IMR-90 (cell line): ENCODE results near the gene SNRNP200. TPM values are rescaled to one million over a fixed set of nuclear protein-coding genes. Genes with fewer than 3 reads are reported as not detected.

Experiments
- ATAC-seq: fragments of 200-7000 bp; cut with Tn5 transposase; 2 replicates; pipeline ENCODE4 v1.9.1; 2020; ENCODE audit warnings: low read depth, mild to moderate bottlenecking, moderate library complexity
- BruUV-seq: library from RNA; stranded (reverse); fragments of 400-500 nt; replicated peaks from 2 replicates; lab custom pipeline; 2021; lab: Mats Ljungman, UMichigan
- CTCF ChIA-PET: fragments of 300-600 bp; formaldehyde crosslinking; extraction: SDS; loops from one replicate; lab custom pipeline; 2021; ENCODE audit warnings: antibody characterized with exemption; lab: Yijun Ruan, JAX
- POLR2A ChIA-PET: fragments of 300-600 bp; sonication (Branson Sonifier 250); formaldehyde crosslinking; loops from one replicate; lab custom pipeline; 2022; ENCODE audit warnings: antibody characterized with exemption; ENCODE audit not compliant: unreplicated experiment; lab: Charles Lee
- DNase-seq: peaks from one replicate; pipeline ENCODE4 v3.0.0; 2013
- H2AFZ ChIP-seq: replicated peaks from 2 replicates; pipeline ENCODE3; 2013; ENCODE audit warnings: low read length, mild to moderate bottlenecking; ENCODE audit not compliant: poor library complexity
- H2AK5ac ChIP-seq: 2 replicates; pipeline ENCODE4 v1.6.1; 2013; ENCODE audit warnings: low read depth, low read length, inconsistent platforms
- H2AK9ac ChIP-seq: replicated peaks from 2 replicates; pipeline ENCODE3; 2013; ENCODE audit warnings: mild to moderate bottlenecking, low read depth, low read length, moderate library complexity; ENCODE audit not compliant: poor library complexity
- H2BK120ac ChIP-seq: 2 replicates; pipeline ENCODE4 v1.6.1; 2013; ENCODE audit warnings: low read depth, low read length, inconsistent platforms
- H2BK15ac ChIP-seq: 3 replicates; pipeline ENCODE4 v1.6.1; 2013; ENCODE audit warnings: low read depth, low read length, inconsistent platforms
- H2BK20ac ChIP-seq: 2 replicates; pipeline ENCODE4 v1.6.1; 2013; ENCODE audit warnings: low read depth, mild to moderate bottlenecking, inconsistent platforms, low read length, moderate library complexity
- H2BK5ac ChIP-seq: 2 replicates; pipeline ENCODE4 v1.6.1; 2013; ENCODE audit warnings: mild to moderate bottlenecking, low read depth, low read length, inconsistent platforms; ENCODE audit not compliant: poor library complexity, severe bottlenecking
- H3K14ac ChIP-seq: replicated peaks from 2 replicates; pipeline ENCODE4 v1.6.1; 2013; ENCODE audit warnings: low read depth, low read length, inconsistent platforms
- H3K18ac ChIP-seq: 2 replicates; pipeline ENCODE4 v1.6.1; 2013; ENCODE audit warnings: low read depth, low read length, control low read depth
- H3K23ac ChIP-seq: 2 replicates; pipeline ENCODE4 v1.6.1; 2013; ENCODE audit warnings: low read depth, low read length, inconsistent platforms
- H3K27ac ChIP-seq: 2 replicates; pipeline ENCODE4 v1.5.1; 2013; ENCODE audit warnings: mild to moderate bottlenecking, control low read depth, low read length; ENCODE audit not compliant: insufficient read depth
- H3K27me3 ChIP-seq: 2 replicates; pipeline ENCODE4 v1.6.1; 2013; ENCODE audit warnings: low read length; ENCODE audit not compliant: control insufficient read depth, insufficient read depth
- H3K36me3 ChIP-seq: 2 replicates; pipeline ENCODE4 v1.6.1; 2013; ENCODE audit warnings: low read length, mixed read lengths; ENCODE audit not compliant: control insufficient read depth, insufficient read depth
- H3K4ac ChIP-seq: 2 replicates; pipeline ENCODE4 v1.6.1; 2013; ENCODE audit warnings: low read depth, low read length, inconsistent platforms
- H3K4me1 ChIP-seq: 2 replicates; pipeline ENCODE4 v1.6.1; 2013; ENCODE audit warnings: low read length, mixed read lengths; ENCODE audit not compliant: control insufficient read depth, insufficient read depth
- H3K4me2 ChIP-seq: 2 replicates; pipeline ENCODE4 v1.6.1; 2013; ENCODE audit warnings: low read depth, mild to moderate bottlenecking, control low read depth, low read length, moderate library complexity
- H3K4me3 ChIP-seq: 2 replicates; pipeline ENCODE4 v1.5.1; 2013; ENCODE audit warnings: low read depth, mild to moderate bottlenecking, control low read depth, low read length, moderate library complexity; ENCODE audit not compliant: insufficient read depth
- H3K56ac ChIP-seq: 2 replicates; pipeline ENCODE4 v1.6.1; 2013; ENCODE audit warnings: low read length, inconsistent platforms; ENCODE audit not compliant: insufficient read depth; ENCODE audit errors: extremely low read depth
- H3K79me1 ChIP-seq, 2 experiments: 2 replicates each; pipeline ENCODE4 v1.6.1; 2013; ENCODE audit warnings: low read length in 2 of 2, inconsistent platforms in 1 of 2, low read depth in 1 of 2
- H3K9ac ChIP-seq: 2 replicates; pipeline ENCODE4 v1.6.1; 2013; ENCODE audit warnings: low read depth, low read length, control low read depth
- H3K9me1 ChIP-seq: 2 replicates; pipeline ENCODE4 v1.6.1; 2013; ENCODE audit warnings: low read length, inconsistent platforms; ENCODE audit not compliant: insufficient read depth
- H3K9me3 ChIP-seq: 2 replicates; pipeline ENCODE4 v1.6.1; 2013; ENCODE audit warnings: low read length; ENCODE audit not compliant: control insufficient read depth, insufficient read depth
- H4K20me1 ChIP-seq: 2 replicates; pipeline ENCODE4 v1.6.1; 2013; ENCODE audit warnings: low read length, inconsistent platforms; ENCODE audit not compliant: insufficient read depth
- H4K5ac ChIP-seq: 2 replicates; pipeline ENCODE4 v1.6.1; 2013; ENCODE audit warnings: mild to moderate bottlenecking, low read depth, low read length, control low read depth
- H4K8ac ChIP-seq, 2 experiments: 2 replicates each; pipeline ENCODE4 v1.6.1; 2013; ENCODE audit warnings: low read depth in 2 of 2, low read length in 2 of 2, control low read depth in 1 of 2, inconsistent platforms in 1 of 2
- H4K91ac ChIP-seq: 2 replicates; pipeline ENCODE4 v1.6.1; 2013; ENCODE audit warnings: low read depth, low read length, inconsistent platforms; ENCODE audit not compliant: insufficient read depth
- FOS ChIP-seq: fragments of 150-350 bp; IDR thresholded peaks from 2 replicates; pipeline ENCODE4 v1.6.1; 2016; ENCODE audit warnings: low read depth, low read length
- MAZ ChIP-seq: IDR thresholded peaks from 2 replicates; pipeline ENCODE4 v1.6.1; 2012; ENCODE audit warnings: low read depth, mild to moderate bottlenecking, low read length, improper control_type of control experiment, moderate library complexity, borderline replicate concordance
- NFE2L2 ChIP-seq: fragments of 150-350 bp; IDR thresholded peaks from 2 replicates; pipeline ENCODE4 v1.6.1; 2016; ENCODE audit warnings: low read depth, mild to moderate bottlenecking, low read length
- RCOR1 ChIP-seq: IDR thresholded peaks from 2 replicates; pipeline ENCODE4 v1.6.1; 2012; ENCODE audit warnings: mild to moderate bottlenecking, low read length, improper control_type of control experiment; ENCODE audit not compliant: insufficient replicate concordance
- SMC3 ChIP-seq: fragments of 150-350 bp; IDR thresholded peaks from 2 replicates; pipeline ENCODE4 v1.6.1; 2016; ENCODE audit warnings: low read depth, mild to moderate bottlenecking, antibody characterized with exemption, low read length, moderate library complexity
- WGBS, 2 experiments: methylation state at CpG; one replicate each; pipeline versions ENCODE4 v1.1.5 to v1.1.7; 2013; ENCODE audit warnings: missing lambda C conversion rate in 2 of 2; ENCODE audit not compliant: insufficient read length in 1 of 2; ENCODE audit errors: extremely low coverage in 2 of 2; 5-methylcytosine and 5-hydroxymethylcytosine counted together
- dilution Hi-C: fragments of 300-500 bp; cut with HindIII; formaldehyde crosslinking; loops from one replicate; pipeline ENCODE4 v1.14.3; 2018; ENCODE audit warnings: low sequenced_read_pairs; ENCODE audit not compliant: unreplicated experiment
- in situ Hi-C: fragments of 300-500 bp; cut with MboI; formaldehyde crosslinking; loops from 3 replicates; pipeline ENCODE4 v1.14.3; 2019; ENCODE audit warnings: low sequenced_read_pairs, inconsistent platforms, mixed read lengths
- intact Hi-C: fragments of 100-400 bp; cut with micrococcal nuclease; formaldehyde crosslinking; loops from 2 replicates; pipeline ENCODE4 v1.10.0; 2022
- polyA plus RNA-seq, 3 experiments: library from polyadenylated mRNA; depleted of rRNA; stranded (reverse); fragments of >200 nt; gene quantifications; 2 replicates each; pipeline ENCODE4 v1.2.3, GENCODE V29; 2012; ENCODE audit warnings: low replicate concordance in 1 of 3
- total RNA-seq: library from RNA; depleted of rRNA; stranded (reverse); fragments of >200 nt; gene quantifications from 2 replicates; pipeline ENCODE4 v1.2.3, GENCODE V29; 2012
- TF ChIP-seq, protein P1 (sequence below): fragments of 150-350 bp; IDR thresholded peaks from 2 replicates; pipeline ENCODE4 v1.6.1; 2016; ENCODE audit warnings: low read depth, mild to moderate bottlenecking, low read length, moderate library complexity, borderline replicate concordance

SNRNP200 gene
- total and polyA plus RNA-seq, 2 of the 4 experiments (the other 2 are of a cell fraction): 44.1 to 108 TPM

DNA sequence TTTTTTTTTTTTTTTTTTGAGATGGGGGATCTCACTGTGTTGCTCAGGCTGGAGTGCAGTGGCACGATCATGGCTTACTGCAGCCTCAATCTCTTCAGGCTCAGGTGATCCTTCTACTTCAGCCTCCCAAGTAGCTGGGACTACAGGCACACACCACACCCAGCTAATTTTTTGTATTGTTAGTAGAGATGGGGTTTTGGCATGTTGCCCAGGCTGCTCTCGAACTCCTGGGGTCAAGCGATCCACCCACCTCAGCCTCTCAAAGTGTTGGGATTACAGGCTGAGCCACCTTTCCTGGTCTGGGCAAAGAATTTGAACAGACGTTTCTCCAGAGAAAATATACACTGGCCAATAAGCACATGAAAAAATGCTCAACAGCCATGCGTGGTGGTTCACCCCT, 2.9 kb upstream of the SNRNP200 start:
- ATAC-seq (no peak), DNase-seq (no peak)
- H3K4me1 ChIP-seq: peaks cover 8% of the 10 kb centered on the region
- BruUV-seq: no TSS peak
- CTCF ChIA-PET: no interaction called here
- WGBS, 2 experiments: 50% methylated on average over 1 of the region's 5 CpGs; no CpG with 5 or more reads in 1 of the 2 experiments
- no peak overlapping the region for H3K9ac ChIP-seq
- H2BK5ac ChIP-seq: no peak overlapping the region
- TF ChIP-seq NFE2L2 (no peak), FOS (no peak), MAZ (no peak), RCOR1 (no peak), SMC3 (no peak)
- TF ChIP-seq, protein P1, sequence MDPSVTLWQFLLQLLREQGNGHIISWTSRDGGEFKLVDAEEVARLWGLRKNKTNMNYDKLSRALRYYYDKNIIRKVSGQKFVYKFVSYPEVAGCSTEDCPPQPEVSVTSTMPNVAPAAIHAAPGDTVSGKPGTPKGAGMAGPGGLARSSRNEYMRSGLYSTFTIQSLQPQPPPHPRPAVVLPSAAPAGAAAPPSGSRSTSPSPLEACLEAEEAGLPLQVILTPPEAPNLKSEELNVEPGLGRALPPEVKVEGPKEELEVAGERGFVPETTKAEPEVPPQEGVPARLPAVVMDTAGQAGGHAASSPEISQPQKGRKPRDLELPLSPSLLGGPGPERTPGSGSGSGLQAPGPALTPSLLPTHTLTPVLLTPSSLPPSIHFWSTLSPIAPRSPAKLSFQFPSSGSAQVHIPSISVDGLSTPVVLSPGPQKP: no peak
- peaks cover under 1% of the 10 kb centered on the region for H3K36me3 ChIP-seq
- no peak overlapping the region for H2BK15ac ChIP-seq
- H3K4ac ChIP-seq: no peak overlapping the region
- H2BK120ac ChIP-seq: no peak overlapping the region
- H2BK20ac ChIP-seq: no peak overlapping the region
- peaks cover 22 to 26% of the 10 kb centered on the region in 2 experiments for H3K79me1 ChIP-seq
- H3K27ac ChIP-seq: no peak overlapping the region
- no peak overlapping the region for H3K14ac ChIP-seq
- H4K8ac ChIP-seq: no peak overlapping the region
- no peak overlapping the region for H2AFZ ChIP-seq
- H2AK5ac ChIP-seq: no peak overlapping the region
- no peak overlapping the region for H3K56ac ChIP-seq
- H2AK9ac ChIP-seq: no peak overlapping the region
- dilution Hi-C loops (no loop called here), in situ Hi-C loops (loop anchor here (10.0 kb wide), 1 partner anchor 207 kb away; no protein-coding TSS in a partner anchor), intact Hi-C loops (no loop called here)
- no peaks in the 10 kb centered on the region for H3K9me3 ChIP-seq
- no peak overlapping the region for H3K4me3 ChIP-seq
- no peak overlapping the region for H3K23ac ChIP-seq
- H3K9me1 ChIP-seq: peaks cover 3% of the 10 kb centered on the region; the same call in 1 of the 2 replicates
- H3K4me2 ChIP-seq: no peak overlapping the region
- H4K91ac ChIP-seq: no peak overlapping the region
- H3K18ac ChIP-seq: no peak overlapping the region
- no peaks in the 10 kb centered on the region for H3K27me3 ChIP-seq
- H4K20me1 ChIP-seq: peaks cover 6% of the 10 kb centered on the region; the same call in 1 of the 2 replicates
- POLR2A ChIA-PET: no interaction called here
- H4K5ac ChIP-seq: no peak overlapping the region
